NCI-H1105 (cell line): Measurements from ENCODE around the gene DGKB.

Experiments used
- DNase-seq: peaks from one replicate; lab custom pipeline; 2025; lab: John Stamatoyannopoulos, UW

DGKB gene

GRCh38 chr7:14760730-14761478 lies 141.6 kb downstream of the DGKB start:
- no peak for DNase-seq

GRCh38 chr7:14759785-14760184 lies 142.8 kb downstream of the DGKB start:
- DNase-seq, result no peak

- DNase-seq, result no peak
These were observed 147.9 kb downstream of the DGKB start for GRCh38 chr7:14754631-14755030.

GRCh38 chr7:14752301-14752700 lies 150.2 kb downstream of the DGKB start:
- no peak for DNase-seq

- DNase-seq, result no peak
These were observed 151.1 kb downstream of the DGKB start for GRCh38 chr7:14751461-14751860.

- DNase-seq, result no peak
These were observed 154.1 kb downstream of the DGKB start for GRCh38 chr7:14748461-14748860.

GRCh38 chr7:14747701-14748100 lies 154.8 kb downstream of the DGKB start:
- DNase-seq, result peak; percentile 45

- no peak for DNase-seq
These were observed 157.5 kb downstream of the DGKB start for GRCh38 chr7:14745076-14745475.

- DNase-seq, result no peak
These were observed 161.9 kb downstream of the DGKB start for GRCh38 chr7:14740606-14741005.

- DNase-seq, result no peak
These were observed 162.7 kb downstream of the DGKB start for GRCh38 chr7:14739841-14740185.

- no peak for DNase-seq
These were observed 163.2 kb downstream of the DGKB start for GRCh38 chr7:14739168-14739840.

GRCh38 chr7:14738086-14738485 lies 164.5 kb downstream of the DGKB start:
- no peak for DNase-seq

GRCh38 chr7:14734839-14735321 lies 167.7 kb downstream of the DGKB start:
- no peak for DNase-seq

- DNase-seq, result no peak
These were observed 181.8 kb downstream of the DGKB start for GRCh38 chr7:14720785-14721184.

GRCh38 chr7:14717816-14718215 lies 184.7 kb downstream of the DGKB start:
- DNase-seq, result no peak

GRCh38 chr7:14717169-14717568 lies 185.4 kb downstream of the DGKB start:
- no peak for DNase-seq

GRCh38 chr7:14714161-14714728 lies 188.3 kb downstream of the DGKB start:
- DNase-seq, result no peak

GRCh38 chr7:14698239-14698638 lies 204.3 kb downstream of the DGKB start:
- DNase-seq, result no peak

- no peak for DNase-seq
These were observed 204.9 kb downstream of the DGKB start for GRCh38 chr7:14697684-14698083.

- DNase-seq, result peak; percentile 33
These were observed 210.9 kb downstream of the DGKB start for GRCh38 chr7:14691597-14692203.

- no peak for DNase-seq
These were observed 211.5 kb downstream of the DGKB start for GRCh38 chr7:14691034-14691433.

GRCh38 chr7:14690486-14690885 lies 212.1 kb downstream of the DGKB start:
- no peak for DNase-seq

GRCh38 chr7:14690075-14690474 lies 212.5 kb downstream of the DGKB start:
- DNase-seq, result no peak
